Cardiac muscle cell (in vitro differentiated cells and primary cell): ENCODE data around the gene USP6NL. TPM values are rescaled to one million over a fixed set of nuclear protein-coding genes. Genes with fewer than 3 reads are reported as not detected.

Experiments used
- DNase-seq, 2 donors: peaks; one replicate each; pipeline versions ENCODE4 v3.0.0 to v3.0.0-alpha.2; 2010 to 2017; ENCODE audit warnings: low read depth in 1 of 2, low spot score in 1 of 2
- H3K27ac ChIP-seq: fragments of 200-600 bp; sonication (generic); 2 replicates; pipeline ENCODE4 v1.5.1; 2016
- H3K27me3 ChIP-seq: fragments of 200-600 bp; sonication (generic); 2 replicates; pipeline ENCODE4 v1.6.0; 2016; ENCODE audit warnings: control low read depth
- H3K36me3 ChIP-seq: fragments of 200-600 bp; sonication (generic); 2 replicates; pipeline ENCODE4 v1.5.1; 2016; ENCODE audit warnings: control low read depth
- H3K4me1 ChIP-seq: fragments of 200-600 bp; sonication (generic); 2 replicates; pipeline ENCODE4 v1.8.1; 2017; ENCODE audit warnings: low read depth, mild to moderate bottlenecking, mixed run types
- H3K4me3 ChIP-seq: fragments of 200-600 bp; sonication (generic); 2 replicates; pipeline ENCODE4 v1.5.1; 2016; ENCODE audit warnings: mild to moderate bottlenecking
- H3K9me3 ChIP-seq: fragments of 200-600 bp; sonication (generic); 2 replicates; pipeline ENCODE4 v1.5.1; 2017; ENCODE audit warnings: low read depth, mild to moderate bottlenecking, control low read depth
- CTCF ChIP-seq: IDR thresholded peaks from 2 replicates; pipeline ENCODE4 v1.5.1; 2012; ENCODE audit warnings: low read depth, mild to moderate bottlenecking, low read length
- polyA plus RNA-seq: library from polyadenylated mRNA; unstranded; fragments of >200 nt; fragmentation: Nextera tagmentation; extraction: Ambion mirVana; gene quantifications from 2 replicates; pipeline ENCODE4 v1.2.1, GENCODE V29; 2016
- total RNA-seq: library from RNA; depleted of rRNA; stranded (reverse); fragments of >200 nt; gene quantifications from 2 replicates; pipeline ENCODE4 v1.2.3, GENCODE V29; 2016

USP6NL gene
- total and polyA plus RNA-seq, 2 experiments from 2014 or later, result 13.6 to 25.4 TPM

- Histone ChIP-seq H3K4me1 (no peaks in the 10 kb centered on the region), H3K27ac (no peak overlapping the region), H3K27me3 (no peaks in the 10 kb centered on the region), H3K36me3 (no peaks in the 10 kb centered on the region), H3K4me3 (no peak overlapping the region), H3K9me3 (no peaks in the 10 kb centered on the region)
- peak; percentile 69 to 75 for DNase-seq
- TF ChIP-seq CTCF, result peak; percentile 97
Observed at GRCh38 chr10:11424456-11425295, 186.8 kb downstream of the USP6NL start.

GRCh38 chr10:11416974-11417373 is 194.5 kb downstream of the USP6NL start:
- H3K27me3 ChIP-seq, result no peaks in the 10 kb centered on the region
- H3K9me3 ChIP-seq, result no peaks in the 10 kb centered on the region
- H3K4me3 ChIP-seq, result no peak overlapping the region
- H3K36me3 ChIP-seq, result no peaks in the 10 kb centered on the region
- DNase-seq, result no peak
- no peaks in the 10 kb centered on the region for H3K4me1 ChIP-seq
- H3K27ac ChIP-seq, result no peak overlapping the region
- TF ChIP-seq CTCF, result no peak

- no peak for TF ChIP-seq CTCF
- no peak for DNase-seq
- Histone ChIP-seq H3K36me3 (no peaks in the 10 kb centered on the region), H3K27ac (no peak overlapping the region), H3K4me3 (no peak overlapping the region), H3K27me3 (no peaks in the 10 kb centered on the region), H3K4me1 (no peaks in the 10 kb centered on the region), H3K9me3 (no peaks in the 10 kb centered on the region)
Observed at GRCh38 chr10:11415095-11415494, 196.4 kb downstream of the USP6NL start.

GRCh38 chr10:11414314-11415038 is 197.0 kb downstream of the USP6NL start:
- H3K36me3 ChIP-seq, result no peaks in the 10 kb centered on the region
- TF ChIP-seq CTCF, result no peak
- H3K4me3 ChIP-seq, result no peak overlapping the region
- no peak for DNase-seq
- no peaks in the 10 kb centered on the region for H3K4me1 ChIP-seq
- no peak overlapping the region for H3K27ac ChIP-seq
- no peaks in the 10 kb centered on the region for H3K9me3 ChIP-seq
- H3K27me3 ChIP-seq, result no peaks in the 10 kb centered on the region

- H3K36me3 ChIP-seq, result no peaks in the 10 kb centered on the region
- DNase-seq, result peak in 1 of 2 donors; percentile 7
- no peaks in the 10 kb centered on the region for H3K9me3 ChIP-seq
- no peak overlapping the region for H3K27ac ChIP-seq
- TF ChIP-seq CTCF, result peak; percentile 14
- no peaks in the 10 kb centered on the region for H3K4me1 ChIP-seq
- no peaks in the 10 kb centered on the region for H3K27me3 ChIP-seq
- no peak overlapping the region for H3K4me3 ChIP-seq
Observed at GRCh38 chr10:11411926-11412545, 199.4 kb downstream of the USP6NL start.
